Stimulated activated CD8-positive, alpha-beta memory T cell treated with anti-CD3 and anti-CD28 coated beads, Interleukin-4, amount 100 ng/mL, for 1 hour (primary cell): ENCODE measurements around the gene FSTL4.

Experiments used
- DNase-seq, 2 donors: peaks; one replicate each; pipeline ENCODE4 v3.0.0-alpha.2; 2020; ENCODE audit warnings: low read depth in 2 of 2, low spot score in 1 of 2

Gene FSTL4

GRCh38 chr5:133483406-133484090 is 128.8 kb downstream of the FSTL4 start:
- no peak for DNase-seq

GRCh38 chr5:133482028-133482427 is 130.3 kb downstream of the FSTL4 start:
- no peak for DNase-seq

- DNase-seq: no peak
These were observed 131.5 kb downstream of the FSTL4 start for GRCh38 chr5:133480866-133481265.

GRCh38 chr5:133480366-133480765 is 132.0 kb downstream of the FSTL4 start:
- no peak for DNase-seq

- DNase-seq: no peak
These were observed 133.9 kb downstream of the FSTL4 start for GRCh38 chr5:133478199-133478985.

- DNase-seq: no peak
These were observed 136.4 kb downstream of the FSTL4 start for GRCh38 chr5:133475986-133476385.

- DNase-seq: no peak
These were observed 137.3 kb downstream of the FSTL4 start for GRCh38 chr5:133474851-133475590.

- DNase-seq: no peak
These were observed 139.1 kb downstream of the FSTL4 start for GRCh38 chr5:133473291-133473690.

GRCh38 chr5:133472829-133473228 is 139.5 kb downstream of the FSTL4 start:
- DNase-seq: no peak

GRCh38 chr5:133471699-133472098 is 140.6 kb downstream of the FSTL4 start:
- no peak for DNase-seq

- DNase-seq: no peak
These were observed 141.5 kb downstream of the FSTL4 start for GRCh38 chr5:133470841-133471240.

GRCh38 chr5:133469846-133470245 is 142.5 kb downstream of the FSTL4 start:
- no peak for DNase-seq

GRCh38 chr5:133469252-133469651 is 143.1 kb downstream of the FSTL4 start:
- DNase-seq: no peak

GRCh38 chr5:133468596-133468995 is 143.7 kb downstream of the FSTL4 start:
- DNase-seq: no peak

- DNase-seq: no peak
These were observed 144.4 kb downstream of the FSTL4 start for GRCh38 chr5:133467826-133468463.

GRCh38 chr5:133467335-133467779 is 145.0 kb downstream of the FSTL4 start:
- DNase-seq: no peak

- no peak for DNase-seq
These were observed 145.6 kb downstream of the FSTL4 start for GRCh38 chr5:133466556-133467334.

- DNase-seq: no peak
These were observed 148.3 kb downstream of the FSTL4 start for GRCh38 chr5:133464013-133464412.

GRCh38 chr5:133461796-133462516 is 150.4 kb downstream of the FSTL4 start:
- DNase-seq: no peak

GRCh38 chr5:133460172-133460758 is 152.1 kb downstream of the FSTL4 start:
- DNase-seq: no peak
